ENCODE data around the gene AKAP5. TPM values are rescaled to one million over a fixed set of nuclear protein-coding genes. Genes with fewer than 3 reads are reported as not detected.

Gene AKAP5
- polyA plus RNA-seq, 1 donor (not counting 4 experiments of a cell fraction or from before 2014, with no cell fraction given) = 0.08 TPM

GRCh38 chr14:64474041-64474440, 8.7 kb downstream of the AKAP5 start:
- Histone ChIP-seq H3K4me1 (ENCODE audit: control insufficient read depth, extremely low read depth, insufficient read depth, low read length) (no peaks in the 10 kb centered on the region), H3K9me1 (ENCODE audit: control insufficient read depth, extremely low read depth, insufficient read depth, low read length) (no peaks in the 10 kb centered on the region), H3K36me3 (ENCODE audit: control insufficient read depth in 2 of 2, extremely low read depth in 1 of 2, insufficient read depth in 2 of 2, low read length in 2 of 2) (no peaks in the 10 kb centered on the region), H3K27ac (ENCODE audit: control insufficient read depth, insufficient read depth, low read length) (no peak overlapping the region), H4K20me1 (ENCODE audit: control insufficient read depth, extremely low read depth, insufficient read depth, low read length) (no peaks in the 10 kb centered on the region), H3K27me3 (ENCODE audit: control insufficient read depth, extremely low read depth, insufficient read depth, low read length) (no peaks in the 10 kb centered on the region), H3K9me3 (ENCODE audit: control insufficient read depth, low read depth, low read length) (no peaks in the 10 kb centered on the region), H3K9ac (ENCODE audit: control insufficient read depth, extremely low read depth, insufficient read depth, low read length) (no peak overlapping the region), H3K4me3 (ENCODE audit: control insufficient read depth in 2 of 3, extremely low read depth in 1 of 3, insufficient read depth in 2 of 3, low read depth in 1 of 3, low read length in 3 of 3) (no peak overlapping the region), H3K4me2 (ENCODE audit: control insufficient read depth, extremely low read depth, insufficient read depth, low read depth, low read length) (no peak overlapping the region), H3K79me2 (ENCODE audit: control insufficient read depth, insufficient read depth, low read length) (no peaks in the 10 kb centered on the region), H2AFZ (ENCODE audit: control insufficient read depth, low read length) (no peak overlapping the region)
- TF ChIP-seq EZH2 (IDR thresholded peaks at IDR 0.05; ENCODE audit: low read length) (no peak), CTCF (optimal IDR thresholded peaks at IDR 0.05 in 1 of 3, IDR thresholded peaks at IDR 0.05 in 1 of 3, conservative IDR thresholded peaks at IDR 0.05 in 1 of 3; ENCODE audit: extremely low read depth in 1 of 3, insufficient read depth in 2 of 3, low read length in 3 of 3) (no peak)
- DNase-seq (ENCODE audit: low read depth, low spot score) = no peak
- no peak for FAIRE-seq
- dilution Hi-C loops (cut with MboI; ENCODE audit: extremely low pct_ligation_motif_present, low sequenced_read_pairs) = no loop called here

GRCh38 chr14:64474698-64475097, 9.4 kb downstream of the AKAP5 start:
- H3K79me2 ChIP-seq (ENCODE audit: control insufficient read depth, insufficient read depth, low read length) = no peaks in the 10 kb centered on the region
- TF ChIP-seq CTCF (optimal IDR thresholded peaks at IDR 0.05 in 1 of 3, IDR thresholded peaks at IDR 0.05 in 1 of 3, conservative IDR thresholded peaks at IDR 0.05 in 1 of 3; ENCODE audit: extremely low read depth in 1 of 3, insufficient read depth in 2 of 3, low read length in 3 of 3) (no peak), EZH2 (IDR thresholded peaks at IDR 0.05; ENCODE audit: low read length) (no peak)
- H3K27ac ChIP-seq (ENCODE audit: control insufficient read depth, insufficient read depth, low read length) = no peak overlapping the region
- FAIRE-seq (no peak), DNase-seq (ENCODE audit: low read depth, low spot score) (no peak)
- H3K9ac ChIP-seq (ENCODE audit: control insufficient read depth, extremely low read depth, insufficient read depth, low read length) = no peak overlapping the region
- no peak overlapping the region for H2AFZ ChIP-seq (ENCODE audit: control insufficient read depth, low read length)
- H3K9me3 ChIP-seq (ENCODE audit: control insufficient read depth, low read depth, low read length) = no peaks in the 10 kb centered on the region
- H3K9me1 ChIP-seq (ENCODE audit: control insufficient read depth, extremely low read depth, insufficient read depth, low read length) = no peaks in the 10 kb centered on the region
- no peak overlapping the region for H3K4me3 ChIP-seq (ENCODE audit: control insufficient read depth in 2 of 3, extremely low read depth in 1 of 3, insufficient read depth in 2 of 3, low read depth in 1 of 3, low read length in 3 of 3)
- no peaks in the 10 kb centered on the region for H3K27me3 ChIP-seq (ENCODE audit: control insufficient read depth, extremely low read depth, insufficient read depth, low read length)
- H4K20me1 ChIP-seq (ENCODE audit: control insufficient read depth, extremely low read depth, insufficient read depth, low read length) = no peaks in the 10 kb centered on the region
- H3K36me3 ChIP-seq (ENCODE audit: control insufficient read depth in 2 of 2, extremely low read depth in 1 of 2, insufficient read depth in 2 of 2, low read length in 2 of 2) = no peaks in the 10 kb centered on the region
- no peak overlapping the region for H3K4me2 ChIP-seq (ENCODE audit: control insufficient read depth, extremely low read depth, insufficient read depth, low read depth, low read length)
- dilution Hi-C loops (cut with MboI; ENCODE audit: extremely low pct_ligation_motif_present, low sequenced_read_pairs) = no loop called here
- no peaks in the 10 kb centered on the region for H3K4me1 ChIP-seq (ENCODE audit: control insufficient read depth, extremely low read depth, insufficient read depth, low read length)

All from keratinocyte (primary cell).